HG02678 (cell line): ENCODE data around the gene PDXK.
A peak's percentile ranks its signal among the peaks of the same experiment; 100 is the strongest.
"Not testable (repeated sequence)": the region's sequence is repeated elsewhere in the genome, so short reads cannot be mapped to it uniquely, and the experiment has no call there.

Experiments
- ATAC-seq: cut with Tn5 transposase; IDR thresholded peaks from one replicate; pipeline ENCODE4 v1.9.1; 2021; ENCODE audit warnings: mild to moderate bottlenecking, moderate library complexity; ENCODE audit not compliant: unreplicated experiment

Gene PDXK

DNA sequence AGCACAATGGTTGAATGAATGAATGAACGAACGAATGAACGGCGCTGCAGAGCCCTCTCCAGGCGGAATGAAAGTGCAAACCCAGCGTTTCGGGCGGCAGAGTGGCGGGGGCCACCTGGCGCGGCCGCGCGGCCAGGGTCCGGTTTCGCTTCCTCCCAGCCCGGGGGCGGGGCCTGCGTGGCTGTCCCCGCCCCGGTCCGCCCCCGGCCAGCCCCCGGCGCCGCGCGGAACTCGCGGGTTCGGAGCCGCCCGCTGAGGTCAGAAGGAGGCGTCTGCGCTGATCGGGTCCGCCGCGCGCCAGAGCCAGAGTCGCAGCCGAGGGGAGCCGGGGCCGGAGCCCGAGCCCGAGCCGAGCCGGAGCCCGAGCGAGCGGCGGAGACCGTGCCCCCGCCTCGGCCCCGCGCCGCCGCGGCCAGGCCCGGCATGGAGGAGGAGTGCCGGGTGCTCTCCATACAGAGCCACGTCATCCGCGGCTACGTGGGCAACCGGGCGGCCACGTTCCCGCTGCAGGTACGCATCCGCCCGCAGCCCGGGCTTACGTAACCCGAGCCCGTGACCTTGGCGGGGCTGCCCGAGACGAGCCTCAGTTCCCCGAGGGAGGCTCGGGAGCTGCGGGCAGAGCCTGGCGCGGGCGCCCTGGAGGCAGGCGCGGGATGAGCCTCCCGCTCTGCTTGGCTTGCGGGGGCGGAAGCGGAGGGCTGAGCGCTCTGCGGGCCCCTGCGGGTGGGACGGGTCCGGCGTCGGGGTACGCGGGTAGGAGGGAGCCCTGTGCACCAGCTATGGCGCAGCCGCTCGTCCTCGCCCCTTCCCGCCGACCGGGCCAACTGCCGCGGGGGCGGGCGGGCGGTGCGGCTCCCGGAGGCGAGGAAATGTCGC is at the start of gene PDXK:
Gene PDXK (plus strand): TSS at position 258 of the 876 bp plus-strand sequence. CDS start 166 bp downstream, at position 424.
- ATAC-seq = peak; percentile 64

DNA sequence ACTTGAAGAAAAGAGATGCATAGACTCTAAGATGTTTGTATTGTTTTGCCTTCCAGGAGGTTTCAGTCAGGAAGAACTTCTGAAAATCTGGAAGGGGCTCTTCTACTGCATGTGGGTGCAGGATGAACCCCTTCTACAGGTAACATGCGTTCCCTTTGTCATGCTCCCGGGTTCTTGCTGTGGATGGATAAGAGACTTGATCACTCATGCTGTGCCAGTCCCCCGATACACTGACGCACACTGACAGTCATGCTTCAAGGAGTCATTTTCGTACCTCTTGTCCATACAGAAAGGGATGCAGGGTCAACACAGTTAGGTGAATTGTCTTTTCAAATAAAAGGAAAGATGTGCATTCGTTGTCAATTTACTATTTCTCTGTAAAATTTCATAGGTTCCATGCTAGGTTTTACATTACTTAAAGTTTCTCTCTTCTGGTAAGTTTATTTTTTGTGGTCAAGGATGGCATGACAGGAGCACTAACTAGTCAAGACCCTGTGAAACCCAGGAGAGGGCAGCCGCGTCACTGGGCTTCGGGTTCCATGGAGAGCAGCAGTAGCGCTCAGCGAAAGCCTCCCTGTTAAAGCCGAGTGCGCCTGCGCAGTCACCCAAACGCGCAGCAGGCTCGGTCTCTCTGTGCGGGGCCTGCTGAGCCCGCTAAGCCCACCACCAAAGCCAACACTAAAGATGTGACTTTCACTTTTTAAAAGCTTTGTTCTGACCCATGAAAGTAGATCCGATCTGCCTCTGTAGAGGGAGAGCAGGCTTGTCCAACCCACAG is 48.9 kb upstream of the PDXK start:
- ATAC-seq = no peak

DNA sequence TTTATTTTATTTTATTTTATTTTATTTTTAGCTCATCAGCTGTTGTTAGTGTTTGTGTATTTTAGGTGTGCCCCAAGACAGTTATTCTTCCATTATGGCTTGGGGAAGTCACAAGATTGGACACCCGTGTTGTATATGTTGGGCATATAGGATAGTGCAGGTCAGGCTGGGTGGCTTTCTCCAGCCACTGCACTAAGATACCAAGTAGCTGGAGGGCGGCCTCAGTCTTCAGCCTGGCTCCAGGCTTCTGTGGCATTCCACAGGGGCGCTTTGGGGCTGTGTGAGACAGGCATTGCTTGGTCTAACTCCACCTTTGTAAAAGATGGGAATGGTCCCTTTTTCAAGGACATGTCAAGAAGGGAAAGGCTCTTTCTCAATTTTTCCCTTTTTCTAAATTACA is 43.1 kb upstream of the PDXK start:
- no peak for ATAC-seq

DNA sequence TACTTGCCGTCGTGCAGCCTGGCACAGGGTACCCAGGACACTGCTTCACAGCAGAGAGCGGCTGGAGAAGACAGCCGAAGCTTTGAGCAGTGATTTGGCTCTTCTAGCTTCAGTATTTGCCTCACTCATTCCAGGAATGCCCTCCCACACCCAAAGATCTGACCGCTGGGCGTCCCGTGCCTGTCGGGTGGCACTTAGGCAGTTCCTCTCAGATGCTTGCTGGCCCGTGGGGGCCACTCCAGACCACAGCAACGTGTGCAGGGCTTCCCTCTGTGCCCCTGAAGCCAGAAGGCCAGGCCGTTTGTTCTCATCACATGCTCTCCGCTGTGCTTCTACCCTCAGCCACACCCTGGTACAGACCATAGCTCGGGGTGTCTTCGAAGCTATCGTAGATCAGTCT is 42.5 kb upstream of the PDXK start:
- ATAC-seq = no peak

DNA sequence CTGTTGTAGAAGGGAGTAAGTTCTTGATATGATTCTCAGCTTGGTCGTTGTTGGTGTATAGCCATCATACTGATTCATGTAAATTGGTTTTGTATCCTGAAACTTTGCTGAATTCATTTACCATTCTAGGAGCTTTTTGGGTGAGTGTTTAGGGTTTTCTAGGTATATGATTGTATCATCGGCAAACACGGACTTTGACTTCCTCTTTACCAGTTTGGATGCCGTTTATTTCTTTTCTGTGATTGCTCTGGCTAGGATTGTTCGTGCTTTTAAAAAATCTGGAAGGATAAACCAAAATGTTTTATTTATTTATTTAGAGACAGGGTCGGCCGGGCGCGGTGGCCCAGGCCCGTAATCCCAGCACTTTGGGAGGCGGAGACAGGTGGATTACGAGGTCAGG is 39.0 kb upstream of the PDXK start:
- ATAC-seq = no peak

DNA sequence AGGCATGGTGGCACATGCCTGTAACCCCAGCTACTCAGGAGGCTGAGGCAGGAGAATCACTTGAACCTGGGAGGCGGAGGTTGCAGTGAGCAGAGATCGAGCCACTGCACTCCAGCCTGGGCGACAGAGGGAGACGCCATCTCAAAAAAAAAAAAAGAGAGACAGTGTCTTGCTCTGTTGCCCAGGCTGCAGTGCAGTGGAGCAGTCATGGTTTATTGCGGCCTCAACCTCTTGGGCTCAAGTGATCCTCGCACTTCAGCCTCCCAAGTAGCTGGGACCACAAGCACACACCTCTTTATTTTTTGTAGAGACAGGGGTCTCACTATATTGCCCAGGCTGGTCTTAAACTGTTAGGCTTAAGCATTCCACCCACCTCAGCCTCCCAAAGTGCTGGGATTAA is 38.5 kb upstream of the PDXK start:
- not testable (repeated sequence) for ATAC-seq

DNA sequence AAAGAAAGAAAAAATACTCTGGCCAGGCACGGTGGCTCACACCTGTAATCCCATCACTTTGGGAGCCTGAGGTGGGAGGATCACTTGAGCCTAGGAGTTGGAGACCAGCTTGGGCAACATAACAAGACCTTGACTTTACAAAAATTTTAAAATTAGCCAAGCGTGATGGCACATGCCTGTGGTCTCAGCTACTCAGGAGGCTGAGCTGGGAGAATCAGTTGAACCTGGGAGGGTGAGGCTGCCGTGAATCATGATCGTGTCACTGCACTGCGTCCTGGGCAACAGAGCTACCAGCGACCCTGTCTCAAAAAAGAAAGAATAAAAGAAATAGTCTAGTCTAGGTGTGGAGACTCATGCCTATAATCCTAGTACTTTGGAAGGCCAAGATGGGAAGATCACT is 37.3 kb upstream of the PDXK start:
- no peak for ATAC-seq

DNA sequence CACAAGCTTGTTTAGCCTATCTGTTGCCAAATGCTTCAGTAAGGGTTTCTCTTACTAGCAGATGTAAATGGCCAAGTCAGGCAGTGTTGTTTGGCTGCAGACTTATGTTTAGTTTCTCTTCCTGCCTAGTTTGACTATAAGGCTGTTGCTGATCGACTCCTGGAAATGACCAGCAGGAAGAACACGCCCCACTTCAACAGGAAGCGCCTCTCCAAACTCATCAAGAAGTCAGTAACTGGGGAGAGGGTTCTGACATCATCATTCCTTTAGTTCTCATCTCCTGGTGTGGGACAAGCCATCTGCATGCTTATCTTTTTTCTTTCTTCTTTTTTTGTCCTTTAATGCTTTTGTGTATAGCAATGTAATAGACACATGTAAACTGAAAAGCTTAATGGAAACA is 34.5 kb upstream of the PDXK start:
- no peak for ATAC-seq

DNA sequence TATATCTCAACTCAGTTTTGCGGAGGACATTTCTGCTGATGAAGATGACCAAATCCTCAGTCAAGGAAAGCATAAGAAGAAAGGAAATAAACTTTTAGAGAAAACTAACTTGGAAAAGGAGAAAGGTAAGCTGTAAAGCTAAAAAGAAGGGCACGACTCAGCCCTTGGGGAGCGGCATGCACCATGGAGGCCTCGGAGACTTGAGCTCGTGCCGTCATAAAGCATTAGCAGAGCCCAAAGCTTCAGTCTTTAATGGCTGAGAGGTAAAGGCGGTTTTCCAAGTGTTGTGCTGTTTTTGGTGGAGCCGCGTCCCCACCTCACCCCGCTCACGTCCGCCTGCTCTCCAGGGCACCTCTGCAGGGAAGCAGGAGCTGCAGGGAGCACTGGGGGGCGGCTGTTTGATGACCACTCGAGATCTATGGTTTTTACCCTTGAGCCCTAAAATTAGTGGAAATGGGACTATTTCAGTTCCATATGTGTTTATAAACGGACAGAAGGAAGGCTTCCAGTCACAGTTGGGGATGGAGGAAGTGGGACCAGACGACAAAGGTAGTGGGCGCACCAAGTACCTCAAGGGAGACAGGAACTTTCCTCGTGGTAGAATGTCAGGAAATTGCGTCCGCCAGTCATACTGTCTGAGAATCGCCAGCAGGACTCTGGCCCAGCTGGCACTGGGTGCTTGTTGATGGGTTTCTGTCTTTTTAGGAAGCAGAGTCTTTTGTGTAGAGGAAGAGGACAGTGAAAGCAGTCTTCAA is 31.9 kb upstream of the PDXK start:
- ATAC-seq = no peak

DNA sequence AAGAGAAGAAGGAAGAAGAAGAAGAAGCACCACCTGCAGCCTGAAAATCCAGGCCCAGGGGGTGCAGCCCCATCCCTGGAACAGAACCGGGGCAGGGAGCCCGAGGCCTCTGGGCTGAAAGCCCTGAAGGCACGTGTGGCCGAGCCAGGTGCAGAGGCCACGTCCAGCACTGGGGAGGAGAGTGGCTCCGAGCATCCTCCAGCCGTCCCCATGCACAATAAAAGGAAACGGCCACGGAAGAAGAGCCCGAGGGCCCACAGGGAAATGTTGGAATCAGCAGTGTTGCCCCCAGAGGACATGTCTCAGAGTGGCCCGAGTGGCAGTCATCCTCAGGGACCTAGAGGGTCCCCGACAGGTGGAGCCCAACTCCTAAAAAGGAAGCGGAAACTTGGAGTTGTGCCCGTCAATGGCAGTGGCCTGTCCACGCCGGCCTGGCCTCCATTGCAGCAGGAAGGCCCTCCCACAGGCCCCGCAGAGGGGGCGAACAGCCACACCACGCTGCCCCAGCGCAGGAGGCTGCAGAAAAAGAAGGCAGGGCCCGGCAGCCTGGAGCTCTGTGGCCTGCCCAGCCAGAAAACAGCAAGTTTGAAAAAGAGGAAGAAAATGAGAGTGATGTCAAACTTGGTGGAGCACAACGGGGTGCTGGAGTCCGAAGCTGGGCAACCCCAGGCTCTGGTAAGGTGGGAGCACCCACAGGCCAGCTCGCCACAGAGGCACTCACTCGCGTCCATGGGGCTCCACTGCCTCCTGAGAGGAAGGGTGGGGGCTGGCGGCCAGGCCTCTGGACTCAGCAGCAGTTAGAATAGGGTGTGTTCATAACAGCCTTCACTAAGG is 31.1 kb upstream of the PDXK start:
- no peak for ATAC-seq

DNA sequence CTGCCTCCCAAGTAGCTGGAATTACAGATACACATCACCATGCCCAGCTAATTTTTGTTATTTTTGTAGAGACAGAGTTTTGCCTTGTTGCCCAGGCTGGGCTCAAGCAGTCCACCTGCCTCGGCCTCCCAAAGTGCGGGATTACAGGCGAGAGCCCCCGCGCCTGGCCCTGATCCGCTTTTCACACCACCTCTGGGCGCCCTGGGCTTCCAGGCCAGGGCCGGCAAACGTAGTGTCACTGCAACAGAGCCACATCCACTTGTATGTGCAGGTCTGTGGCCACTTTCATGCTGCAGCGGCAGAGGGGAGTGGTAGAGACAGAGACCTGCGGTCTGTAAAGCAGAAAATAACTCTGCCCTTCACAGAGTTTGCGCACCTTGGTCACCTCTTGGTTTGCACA is 30.0 kb upstream of the PDXK start:
- ATAC-seq = no peak

DNA sequence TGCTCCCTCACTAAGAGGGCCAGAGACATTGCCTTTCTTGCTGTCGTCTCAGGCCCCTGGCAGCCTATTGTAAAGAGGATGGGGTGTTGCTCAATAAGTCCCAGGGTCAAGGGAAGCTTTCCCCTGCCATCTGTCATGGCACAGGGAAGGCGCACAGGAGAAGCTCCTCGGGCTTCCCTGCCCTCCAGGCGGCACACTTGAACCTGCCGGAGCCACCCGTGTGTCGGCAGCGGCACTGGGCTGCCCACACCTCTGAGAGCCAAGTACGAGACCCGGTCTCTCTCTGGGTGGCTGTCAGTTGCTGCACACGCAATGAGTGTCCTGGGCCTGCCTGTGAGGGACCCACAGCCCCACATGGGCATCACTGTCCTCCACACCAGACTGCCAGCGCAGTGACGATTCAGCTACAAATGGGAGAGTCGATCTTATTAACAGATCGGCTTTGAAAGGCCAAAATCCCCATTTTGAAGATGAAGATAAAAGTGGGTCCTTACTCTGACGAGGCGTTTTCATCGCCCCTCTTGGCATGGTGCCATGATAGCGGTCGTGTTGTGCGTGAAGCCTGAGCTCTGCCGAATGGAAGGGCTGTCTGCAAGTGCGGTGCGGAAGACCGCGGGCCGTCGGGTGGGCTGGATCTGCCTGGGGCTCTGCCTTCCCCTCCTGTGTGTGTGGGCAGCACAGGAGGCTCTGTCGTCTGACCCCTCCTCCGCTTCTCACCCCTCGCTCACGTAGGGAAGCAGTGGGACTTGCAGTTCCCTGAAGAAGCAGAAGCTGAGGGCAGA is 29.2 kb upstream of the PDXK start:
- ATAC-seq = no peak

DNA sequence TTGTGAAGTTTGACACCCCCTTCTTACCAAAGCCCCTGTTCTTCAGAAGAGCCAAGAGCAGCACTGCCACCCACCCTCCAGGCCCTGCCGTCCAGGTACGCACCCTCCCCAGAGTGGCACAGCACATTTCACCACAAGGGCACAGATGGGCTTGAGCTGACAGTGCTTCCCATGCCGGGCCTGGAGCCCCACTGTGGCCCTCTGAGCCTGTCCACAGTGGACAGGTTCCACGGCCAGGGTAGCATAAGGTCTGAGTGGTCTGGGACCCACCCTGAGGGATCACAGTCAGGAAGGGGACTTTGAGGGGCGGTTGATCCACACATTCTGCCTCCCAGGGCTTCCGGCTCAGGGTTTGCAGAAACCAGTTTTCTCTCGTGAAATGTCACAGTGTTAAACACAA is 28.6 kb upstream of the PDXK start:
- ATAC-seq = no peak

DNA sequence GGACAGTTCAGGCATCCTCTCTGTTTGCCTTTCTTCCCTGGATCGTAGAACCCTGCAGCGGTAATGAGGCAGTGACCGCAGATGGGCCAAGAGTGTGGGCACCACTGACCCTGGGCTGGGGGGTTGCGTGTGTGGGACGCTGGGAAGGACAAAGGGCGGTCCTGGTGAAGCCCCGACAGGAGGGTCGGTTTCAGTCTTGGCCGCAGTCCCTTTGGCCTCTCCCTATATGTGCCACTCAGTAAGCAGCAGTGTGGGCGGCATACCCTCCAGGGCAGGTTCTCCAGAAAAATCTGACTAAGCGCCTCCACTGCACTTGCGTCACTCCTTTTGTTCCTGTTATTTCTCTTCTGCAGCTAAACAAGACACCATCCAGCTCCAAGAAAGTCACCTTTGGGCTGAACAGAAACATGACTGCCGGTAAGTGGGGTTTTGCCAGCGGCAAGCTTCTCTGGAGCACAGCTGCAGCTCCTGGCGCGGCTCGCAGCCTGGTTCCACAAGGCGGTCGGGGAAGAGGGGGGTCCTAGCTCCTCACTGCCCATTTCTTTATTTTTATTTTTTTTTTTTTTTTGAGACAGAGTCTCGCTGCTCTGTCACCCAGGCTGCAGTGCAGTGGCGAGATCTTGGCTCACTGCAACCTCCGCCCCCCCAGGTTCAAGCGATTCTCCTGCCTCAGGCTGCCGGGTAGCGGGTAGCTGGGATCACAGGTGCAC is 27.7 kb upstream of the PDXK start:
- no peak for ATAC-seq

DNA sequence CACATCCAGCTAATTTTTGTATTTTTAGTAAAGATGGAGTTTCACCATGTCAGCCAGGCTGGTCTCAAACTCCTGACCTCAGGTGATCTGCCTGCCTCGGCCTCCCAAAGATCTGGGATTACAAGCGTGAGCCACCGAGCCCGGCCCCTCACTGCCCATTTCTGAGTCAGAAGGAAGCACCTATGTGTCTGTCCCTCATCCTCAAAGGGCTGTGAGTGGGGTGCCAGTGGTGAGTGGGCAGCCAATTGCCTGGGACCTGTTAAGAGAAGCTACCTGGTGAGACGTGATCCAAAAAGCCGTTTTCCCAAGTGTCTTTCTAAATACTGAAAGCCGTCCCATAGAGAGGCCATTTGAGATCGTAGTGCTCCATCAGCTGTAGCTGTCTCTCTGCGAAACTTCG is 27.1 kb upstream of the PDXK start:
- ATAC-seq = no peak

DNA sequence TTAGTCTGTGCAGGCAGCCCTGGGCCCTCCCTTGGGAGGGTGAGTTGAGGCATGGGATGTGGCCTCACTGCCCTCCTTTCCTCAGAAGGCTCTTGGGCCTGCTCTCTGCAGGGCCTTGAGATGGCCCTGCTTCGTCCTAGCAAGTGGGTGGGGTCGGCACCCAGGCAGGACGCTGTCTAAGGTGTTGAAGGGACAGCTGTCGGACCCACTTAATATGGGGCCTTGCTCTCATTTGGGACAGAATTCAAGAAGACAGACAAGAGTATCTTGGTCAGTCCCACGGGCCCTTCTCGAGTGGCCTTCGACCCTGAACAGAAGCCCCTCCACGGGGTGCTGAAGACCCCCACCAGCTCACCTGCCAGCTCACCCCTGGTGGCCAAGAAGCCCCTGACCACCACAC is 26.0 kb upstream of the PDXK start:
- ATAC-seq = no peak

DNA sequence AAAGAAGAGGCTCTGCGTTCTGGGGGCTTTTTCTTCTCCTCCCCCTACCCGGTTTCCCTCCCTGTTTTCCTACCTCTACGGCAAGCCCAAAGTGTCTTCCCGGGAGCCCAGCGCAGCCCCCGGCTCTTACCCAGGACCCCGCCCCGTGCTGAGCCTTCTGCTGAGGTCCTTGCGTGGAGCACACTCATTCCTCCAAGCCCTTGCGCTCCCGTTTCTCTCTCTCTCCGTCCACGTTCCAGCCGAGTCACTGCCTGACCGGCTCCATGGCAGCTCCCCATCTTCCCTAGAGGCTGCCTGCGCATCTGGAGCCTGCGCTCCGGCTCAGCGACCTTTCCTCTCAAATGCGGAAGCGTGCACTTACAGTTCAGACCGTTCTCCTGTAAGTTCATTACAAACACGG is 24.9 kb upstream of the PDXK start:
- no peak for ATAC-seq

DNA sequence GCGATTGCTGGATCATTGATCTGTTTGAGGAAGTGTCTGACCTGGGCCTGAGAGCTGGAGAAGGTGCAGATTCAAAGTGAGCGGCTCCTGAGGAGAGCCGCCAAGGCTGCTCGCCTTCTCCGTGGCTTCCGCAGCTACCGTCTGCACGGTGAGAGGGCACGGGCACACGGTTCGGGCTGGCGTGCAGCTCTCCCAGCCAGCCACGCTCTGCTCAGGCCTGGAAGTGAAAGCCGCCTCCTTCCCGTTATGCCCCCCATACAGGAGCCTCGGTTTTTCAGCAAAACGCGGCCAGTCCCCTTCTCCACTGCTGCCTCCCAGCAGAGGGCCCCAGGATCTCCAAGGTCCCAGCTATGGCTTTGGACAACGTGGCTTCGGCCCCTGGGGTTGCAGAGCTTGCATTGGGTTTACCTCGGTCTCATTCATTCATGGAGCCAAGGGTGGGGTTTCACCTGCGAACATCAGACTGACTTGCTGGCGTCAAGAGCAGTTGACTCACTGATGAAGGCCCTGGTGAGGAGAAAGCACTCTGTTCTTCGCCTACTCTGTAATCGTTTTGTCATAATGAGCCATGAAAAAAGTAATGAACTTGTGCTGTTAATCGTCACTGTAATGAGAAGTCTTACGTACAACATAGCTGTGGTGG is 24.4 kb upstream of the PDXK start:
- no peak for ATAC-seq

DNA sequence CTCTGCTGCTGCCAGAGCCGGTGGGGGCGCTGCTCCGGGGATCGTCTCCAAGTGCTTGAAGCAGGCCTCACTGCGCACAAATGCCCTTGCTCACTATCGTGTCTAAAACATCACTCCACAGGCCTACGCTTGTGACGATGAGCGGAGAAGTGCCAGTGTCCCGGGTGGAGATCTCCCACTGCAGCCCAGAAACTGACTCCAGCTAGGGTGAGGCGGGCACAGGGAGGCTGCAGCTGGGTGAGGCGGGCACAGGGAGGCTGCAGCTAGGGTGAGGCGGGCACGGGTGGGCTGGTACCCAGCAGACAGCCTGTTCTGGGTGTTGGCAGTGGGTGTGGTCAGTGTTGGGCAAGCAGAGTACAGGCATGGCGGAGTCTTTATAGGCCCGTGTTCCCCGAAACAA is 22.7 kb upstream of the PDXK start:
- no peak for ATAC-seq
